HL-60 (cell line): ENCODE results near the gene FOXF2.

ENCODE experiments used
- GABPA ChIP-seq: IDR thresholded peaks from 2 replicates; pipeline ENCODE4 v1.6.1; 2012; ENCODE audit warnings: low read depth
- POLR2AphosphoS5 ChIP-seq: IDR thresholded peaks from 2 replicates; pipeline ENCODE4 v1.6.1; 2012; ENCODE audit warnings: low read depth
- SPI1 ChIP-seq: IDR thresholded peaks from 2 replicates; pipeline ENCODE4 v1.6.1; 2012; ENCODE audit warnings: low read depth, mild to moderate bottlenecking, borderline replicate concordance
- TF ChIP-seq, protein P1 (sequence below): IDR thresholded peaks from one replicate; pipeline ENCODE4 v1.5.1; 2011; ENCODE audit warnings: low read length, control low read depth, inconsistent platforms; ENCODE audit not compliant: insufficient read depth
- TF ChIP-seq, protein P2 (sequence below): IDR thresholded peaks from 2 replicates; pipeline ENCODE4 v1.6.1; 2012; ENCODE audit warnings: low read depth; ENCODE audit not compliant: insufficient replicate concordance

GRCh38 chr6:1347161-1347560 is 42.2 kb upstream of the FOXF2 start:
- TF ChIP-seq, protein P1, sequence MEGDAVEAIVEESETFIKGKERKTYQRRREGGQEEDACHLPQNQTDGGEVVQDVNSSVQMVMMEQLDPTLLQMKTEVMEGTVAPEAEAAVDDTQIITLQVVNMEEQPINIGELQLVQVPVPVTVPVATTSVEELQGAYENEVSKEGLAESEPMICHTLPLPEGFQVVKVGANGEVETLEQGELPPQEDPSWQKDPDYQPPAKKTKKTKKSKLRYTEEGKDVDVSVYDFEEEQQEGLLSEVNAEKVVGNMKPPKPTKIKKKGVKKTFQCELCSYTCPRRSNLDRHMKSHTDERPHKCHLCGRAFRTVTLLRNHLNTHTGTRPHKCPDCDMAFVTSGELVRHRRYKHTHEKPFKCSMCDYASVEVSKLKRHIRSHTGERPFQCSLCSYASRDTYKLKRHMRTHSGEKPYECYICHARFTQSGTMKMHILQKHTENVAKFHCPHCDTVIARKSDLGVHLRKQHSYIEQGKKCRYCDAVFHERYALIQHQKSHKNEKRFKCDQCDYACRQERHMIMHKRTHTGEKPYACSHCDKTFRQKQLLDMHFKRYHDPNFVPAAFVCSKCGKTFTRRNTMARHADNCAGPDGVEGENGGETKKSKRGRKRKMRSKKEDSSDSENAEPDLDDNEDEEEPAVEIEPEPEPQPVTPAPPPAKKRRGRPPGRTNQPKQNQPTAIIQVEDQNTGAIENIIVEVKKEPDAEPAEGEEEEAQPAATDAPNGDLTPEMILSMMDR, result no peak
- TF ChIP-seq, protein P2, sequence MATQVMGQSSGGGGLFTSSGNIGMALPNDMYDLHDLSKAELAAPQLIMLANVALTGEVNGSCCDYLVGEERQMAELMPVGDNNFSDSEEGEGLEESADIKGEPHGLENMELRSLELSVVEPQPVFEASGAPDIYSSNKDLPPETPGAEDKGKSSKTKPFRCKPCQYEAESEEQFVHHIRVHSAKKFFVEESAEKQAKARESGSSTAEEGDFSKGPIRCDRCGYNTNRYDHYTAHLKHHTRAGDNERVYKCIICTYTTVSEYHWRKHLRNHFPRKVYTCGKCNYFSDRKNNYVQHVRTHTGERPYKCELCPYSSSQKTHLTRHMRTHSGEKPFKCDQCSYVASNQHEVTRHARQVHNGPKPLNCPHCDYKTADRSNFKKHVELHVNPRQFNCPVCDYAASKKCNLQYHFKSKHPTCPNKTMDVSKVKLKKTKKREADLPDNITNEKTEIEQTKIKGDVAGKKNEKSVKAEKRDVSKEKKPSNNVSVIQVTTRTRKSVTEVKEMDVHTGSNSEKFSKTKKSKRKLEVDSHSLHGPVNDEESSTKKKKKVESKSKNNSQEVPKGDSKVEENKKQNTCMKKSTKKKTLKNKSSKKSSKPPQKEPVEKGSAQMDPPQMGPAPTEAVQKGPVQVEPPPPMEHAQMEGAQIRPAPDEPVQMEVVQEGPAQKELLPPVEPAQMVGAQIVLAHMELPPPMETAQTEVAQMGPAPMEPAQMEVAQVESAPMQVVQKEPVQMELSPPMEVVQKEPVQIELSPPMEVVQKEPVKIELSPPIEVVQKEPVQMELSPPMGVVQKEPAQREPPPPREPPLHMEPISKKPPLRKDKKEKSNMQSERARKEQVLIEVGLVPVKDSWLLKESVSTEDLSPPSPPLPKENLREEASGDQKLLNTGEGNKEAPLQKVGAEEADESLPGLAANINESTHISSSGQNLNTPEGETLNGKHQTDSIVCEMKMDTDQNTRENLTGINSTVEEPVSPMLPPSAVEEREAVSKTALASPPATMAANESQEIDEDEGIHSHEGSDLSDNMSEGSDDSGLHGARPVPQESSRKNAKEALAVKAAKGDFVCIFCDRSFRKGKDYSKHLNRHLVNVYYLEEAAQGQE, result no peak
- TF ChIP-seq POLR2AphosphoS5 (no peak), GABPA (no peak), SPI1 (no peak)
